Kidney glomerular epithelial cell (primary cell): ENCODE data around the gene CNKSR3.

ENCODE experiments used
- DNase-seq: peaks from one replicate; lab custom pipeline; 2025; lab: John Stamatoyannopoulos, UW

CNKSR3 gene

GRCh38 chr6:154383273-154383672, 127.2 kb downstream of the CNKSR3 start:
- DNase-seq = no peak

GRCh38 chr6:154382740-154383139, 127.7 kb downstream of the CNKSR3 start:
- no peak for DNase-seq

GRCh38 chr6:154381548-154381947, 128.9 kb downstream of the CNKSR3 start:
- DNase-seq = no peak

- DNase-seq = no peak
These were observed 129.7 kb downstream of the CNKSR3 start for GRCh38 chr6:154380741-154381140.

GRCh38 chr6:154379585-154379984, 130.9 kb downstream of the CNKSR3 start:
- no peak for DNase-seq

GRCh38 chr6:154378518-154378917, 132.0 kb downstream of the CNKSR3 start:
- no peak for DNase-seq

GRCh38 chr6:154377726-154378125, 132.8 kb downstream of the CNKSR3 start:
- DNase-seq = no peak

GRCh38 chr6:154373971-154374370, 136.5 kb downstream of the CNKSR3 start:
- DNase-seq = no peak

GRCh38 chr6:154371281-154371680, 139.2 kb downstream of the CNKSR3 start:
- DNase-seq = no peak

GRCh38 chr6:154370545-154370944, 139.9 kb downstream of the CNKSR3 start:
- DNase-seq = no peak

- DNase-seq = no peak
These were observed 142.4 kb downstream of the CNKSR3 start for GRCh38 chr6:154367839-154368695.

- DNase-seq = no peak
These were observed 143.1 kb downstream of the CNKSR3 start for GRCh38 chr6:154367336-154367735.

GRCh38 chr6:154363821-154364220, 146.7 kb downstream of the CNKSR3 start:
- DNase-seq = no peak

GRCh38 chr6:154361476-154361875, 149.0 kb downstream of the CNKSR3 start:
- DNase-seq = no peak

GRCh38 chr6:154360476-154360875, 150.0 kb downstream of the CNKSR3 start:
- DNase-seq = no peak

- DNase-seq = no peak
These were observed 150.8 kb downstream of the CNKSR3 start for GRCh38 chr6:154359679-154360078.

- no peak for DNase-seq
These were observed 151.3 kb downstream of the CNKSR3 start for GRCh38 chr6:154359161-154359574.

GRCh38 chr6:154358019-154358545, 152.4 kb downstream of the CNKSR3 start:
- no peak for DNase-seq

- no peak for DNase-seq
These were observed 153.8 kb downstream of the CNKSR3 start, which contains the start of gene IPCEF1 for GRCh38 chr6:154356690-154357089. TSS of gene IPCEF1 (minus strand) at chr6:154356803. CDS start at chr6:154265947, 90,856 bp downstream.

GRCh38 chr6:154356113-154356512, 154.4 kb downstream of the CNKSR3 start:
- DNase-seq = no peak

- no peak for DNase-seq
These were observed 156.2 kb downstream of the CNKSR3 start for GRCh38 chr6:154354265-154354777.

GRCh38 chr6:154353626-154354025, 156.9 kb downstream of the CNKSR3 start:
- no peak for DNase-seq

- peak; percentile 15 for DNase-seq
These were observed 157.4 kb downstream of the CNKSR3 start for GRCh38 chr6:154352898-154353585.
